ENCODE data around the gene ARSB.
"Not testable (repeated sequence)": the region's sequence is repeated elsewhere in the genome, so short reads cannot be mapped to it uniquely, and the experiment has no call there.

ARSB gene

DNA sequence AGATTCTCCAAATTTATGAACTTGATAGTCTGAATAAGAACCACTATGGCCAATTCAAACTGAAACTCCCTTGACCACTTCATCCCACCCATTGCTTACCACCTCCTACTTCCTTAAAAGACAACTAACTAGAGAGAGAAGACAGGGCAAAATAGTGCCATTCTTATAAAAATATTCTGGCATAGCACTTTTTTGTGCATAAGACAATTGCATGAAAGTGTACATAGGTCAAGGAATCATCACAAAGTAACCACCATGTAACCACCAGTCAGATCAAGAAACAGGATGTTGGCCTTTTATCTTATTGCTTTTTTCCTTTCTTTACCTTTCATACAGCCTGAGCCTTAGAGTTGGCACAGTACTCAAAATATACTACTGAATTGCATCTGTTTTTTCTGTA is 8.1 kb upstream of the ARSB start:
- no peak for DNase-seq

DNA sequence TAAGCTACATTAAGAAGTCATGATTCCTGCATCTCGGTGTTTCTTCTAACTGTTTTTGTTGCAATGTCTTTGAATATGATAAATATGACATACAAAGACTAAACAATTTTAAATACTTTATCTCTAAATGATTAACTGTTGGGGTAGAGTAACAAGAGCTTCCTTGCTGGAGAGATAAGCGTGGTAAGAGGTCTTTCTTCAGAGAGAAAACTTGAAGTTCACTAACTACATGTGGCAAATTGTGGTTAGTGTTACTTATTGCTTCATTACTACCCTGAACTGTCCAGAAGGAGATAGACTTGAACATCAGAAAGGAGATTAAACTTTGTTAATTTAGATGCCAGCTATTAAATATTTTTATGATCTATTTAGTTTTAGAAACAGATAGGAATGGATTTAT is 7.0 kb upstream of the ARSB start:
- DNase-seq: no peak

DNA sequence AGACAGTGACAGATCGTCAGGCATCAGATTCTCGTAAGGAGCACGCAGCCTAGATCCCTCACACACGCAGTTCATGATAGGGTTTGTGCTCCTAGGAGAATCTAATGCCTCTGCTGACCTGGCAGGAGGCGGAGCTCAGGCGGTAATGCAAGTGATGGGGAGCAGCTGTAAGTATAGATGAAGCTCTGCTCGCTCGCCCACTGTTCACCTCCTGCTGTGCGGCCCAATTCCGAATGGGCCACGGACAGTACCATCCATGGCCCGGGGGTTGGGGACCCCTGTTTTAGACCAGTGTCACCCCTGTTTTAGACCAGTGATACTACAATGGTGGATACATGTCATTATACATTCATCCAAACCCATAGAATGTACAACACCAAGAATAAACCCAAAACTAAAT is 4.0 kb upstream of the ARSB start:
- no peak for DNase-seq

DNA sequence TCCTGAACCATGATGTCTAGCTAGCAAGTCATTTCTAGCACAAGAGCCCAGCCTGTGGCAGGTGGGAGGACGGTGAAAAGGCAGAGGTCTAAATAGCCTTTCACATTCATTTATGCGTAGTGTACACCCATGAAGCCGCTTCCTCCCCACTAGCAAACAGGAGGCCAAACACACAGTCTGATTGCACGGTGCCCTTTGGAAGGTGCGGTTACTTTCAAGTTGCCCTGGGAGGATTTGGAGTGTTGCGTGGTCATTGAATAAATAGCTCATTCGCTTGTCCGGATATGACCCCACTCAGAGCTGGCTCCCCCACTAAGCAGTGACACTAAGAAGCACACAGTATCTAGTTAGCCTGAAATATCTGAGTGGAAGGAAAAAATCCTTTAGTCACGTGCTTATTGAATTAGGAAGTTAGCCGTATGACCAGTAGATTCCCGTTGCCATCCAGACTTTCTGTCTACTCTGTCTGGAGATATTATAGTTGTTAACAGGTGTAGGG is 664 bp upstream of the ARSB start:
- DNase-seq: peak; percentile 37

DNA sequence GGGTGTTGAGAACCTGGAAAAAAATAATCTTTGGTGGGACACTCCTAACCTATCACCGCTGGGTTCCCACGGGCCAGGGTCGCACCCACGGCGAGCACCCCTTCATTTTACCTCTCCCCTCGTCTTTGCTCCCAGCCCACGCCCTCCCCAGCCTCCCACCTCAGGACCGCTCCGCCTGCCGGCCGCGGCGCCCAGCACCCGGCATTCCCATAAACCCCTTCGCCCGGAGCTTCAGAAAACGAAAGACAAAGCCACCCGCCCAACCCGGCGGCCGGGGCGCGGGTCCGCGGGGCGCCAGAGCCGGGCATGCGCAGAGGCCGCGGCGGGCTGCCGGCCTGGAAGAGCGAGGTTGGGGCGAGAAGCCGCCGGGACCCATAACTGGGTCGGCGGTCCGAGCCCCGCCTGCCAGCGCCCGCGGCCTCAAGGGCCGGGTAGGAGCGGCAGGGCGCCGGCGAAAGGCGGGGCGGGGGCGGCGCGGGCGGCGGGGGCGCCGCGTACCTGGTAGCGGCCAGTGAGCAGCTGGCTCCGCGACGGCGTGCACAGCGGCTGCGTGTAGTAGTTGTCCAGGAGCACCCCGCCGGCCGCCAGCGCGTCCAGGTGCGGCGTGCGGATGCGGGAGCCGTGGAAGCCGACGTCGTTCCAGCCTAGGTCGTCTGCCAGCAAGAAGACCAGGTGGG is 533 bp downstream of the ARSB start:
- DNase-seq: peak; percentile 79

DNA sequence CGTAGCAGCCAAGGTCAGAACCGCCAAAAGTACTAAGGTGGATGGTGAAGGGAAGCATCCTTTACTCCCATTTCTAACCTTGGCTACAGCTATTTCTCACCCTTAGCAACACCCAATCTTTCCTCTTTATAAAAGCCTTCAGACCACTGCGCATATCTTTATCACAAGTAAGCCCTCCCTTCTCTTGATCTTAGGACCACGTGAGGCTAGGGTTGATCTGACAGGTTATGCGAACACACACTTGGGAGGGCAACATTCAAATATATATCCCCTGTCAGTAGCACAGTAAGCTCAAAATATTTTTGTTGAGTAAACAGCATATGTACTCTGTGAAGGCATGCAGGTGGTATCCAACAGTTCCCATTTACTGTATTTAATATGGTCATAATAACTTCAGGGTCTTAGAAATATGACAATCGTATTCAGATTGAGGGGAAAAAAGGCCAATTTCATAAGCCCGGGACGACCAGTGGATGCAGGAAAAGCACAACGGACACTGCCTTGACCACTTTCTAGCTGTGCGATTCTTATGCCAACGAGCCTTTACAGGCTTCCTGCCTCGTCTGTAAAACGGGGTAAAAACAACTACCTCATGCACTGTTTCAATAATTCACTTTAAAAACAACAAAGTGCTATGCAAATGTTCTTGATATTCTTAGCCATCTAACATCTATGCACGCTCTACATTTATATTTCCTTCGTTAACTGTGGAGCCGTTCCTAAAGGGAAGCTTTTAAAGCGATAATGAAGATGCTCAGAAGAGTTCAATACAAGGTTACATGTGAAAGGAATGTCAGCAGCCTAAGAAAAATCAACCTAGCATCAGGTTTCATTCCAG is 1.3 kb downstream of the ARSB start:
- no peak for DNase-seq

DNA sequence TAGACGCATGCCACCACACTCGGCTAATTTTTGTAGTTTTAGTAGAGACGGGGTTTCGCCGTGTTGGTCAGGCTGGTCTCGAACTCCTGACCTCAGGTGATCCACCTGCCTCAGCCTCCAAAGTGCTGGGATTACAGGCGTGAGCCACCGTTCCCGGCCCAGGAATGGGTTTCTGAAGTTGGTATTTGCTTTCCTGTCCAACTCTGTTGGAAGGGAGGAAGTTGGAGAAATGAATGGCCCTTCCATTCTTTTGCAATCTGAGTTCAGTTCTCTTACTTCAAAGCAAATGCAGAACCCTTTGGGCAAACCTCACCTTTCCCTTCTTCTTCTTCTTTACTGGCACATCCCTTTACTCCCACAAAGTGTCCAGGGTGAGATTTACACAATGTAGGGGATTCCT is 1.9 kb downstream of the ARSB start:
- DNase-seq: not testable (repeated sequence)

DNA sequence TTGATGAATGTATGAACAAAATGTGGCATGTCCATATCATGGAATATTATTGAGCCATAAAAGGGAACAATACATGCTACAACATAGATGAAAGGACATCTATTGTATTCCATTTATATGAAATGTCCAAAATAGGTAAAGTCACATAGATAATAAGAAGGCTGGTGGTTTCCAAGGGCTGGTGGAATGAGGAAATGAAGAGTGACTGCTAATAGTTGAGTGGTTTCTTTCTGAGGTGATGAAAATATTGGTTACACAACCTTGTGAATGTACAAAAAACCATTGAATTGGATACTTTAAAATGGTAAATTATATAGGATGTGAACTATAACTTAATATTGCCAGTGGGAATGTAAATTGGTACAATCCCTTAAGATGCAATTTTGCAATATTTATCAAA is 5.2 kb downstream of the ARSB start:
- DNase-seq: no peak

DNA sequence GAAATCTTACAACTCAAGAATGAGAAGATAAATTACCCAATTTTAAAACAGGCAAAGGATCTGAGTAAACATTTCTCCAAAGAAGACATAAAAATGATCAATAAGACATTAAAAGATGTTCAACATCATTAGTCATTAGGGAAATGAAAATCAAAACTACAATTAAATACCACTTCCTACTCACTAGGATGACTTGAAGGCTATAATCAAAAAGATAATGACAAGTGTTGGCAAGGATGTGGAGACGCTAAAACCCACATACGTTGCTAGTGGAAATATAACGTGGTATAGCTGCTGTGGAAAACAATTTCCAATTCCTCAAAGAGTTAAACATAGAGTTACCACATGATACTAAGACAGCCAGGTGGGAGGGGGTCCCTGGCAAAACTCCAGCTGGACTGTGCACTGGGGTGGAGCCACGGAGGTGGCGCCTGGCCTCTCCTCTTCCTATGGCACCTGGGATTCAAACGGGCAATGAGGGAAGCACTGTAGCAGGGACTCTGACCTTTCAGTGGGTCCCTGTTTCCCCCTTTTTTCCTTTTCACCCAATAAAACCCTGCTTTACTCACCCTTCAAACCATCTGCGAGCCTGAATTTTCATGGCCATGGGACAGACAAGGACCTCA is 5.9 kb downstream of the ARSB start:
- DNase-seq: no peak

DNA sequence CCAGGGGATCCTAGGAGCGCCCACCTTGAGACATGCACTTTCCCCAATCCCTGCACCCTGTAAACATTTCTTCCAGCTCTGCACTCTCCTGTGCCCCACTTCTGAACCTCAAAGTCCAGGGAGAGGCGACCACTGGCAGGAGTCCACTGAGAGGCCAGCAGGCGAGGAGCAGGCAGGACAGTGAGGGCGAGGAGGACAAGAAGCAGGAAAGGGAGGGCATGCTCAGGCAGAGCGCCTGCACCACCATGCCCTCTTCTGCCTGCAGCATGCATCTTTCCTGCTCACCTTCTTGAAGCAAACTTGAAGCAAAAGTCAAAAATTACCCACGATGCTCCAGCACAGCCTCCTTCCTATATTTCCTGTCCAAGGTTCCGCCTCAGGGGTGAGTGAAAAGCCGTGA is 10.1 kb downstream of the ARSB start:
- DNase-seq: no peak

DNA sequence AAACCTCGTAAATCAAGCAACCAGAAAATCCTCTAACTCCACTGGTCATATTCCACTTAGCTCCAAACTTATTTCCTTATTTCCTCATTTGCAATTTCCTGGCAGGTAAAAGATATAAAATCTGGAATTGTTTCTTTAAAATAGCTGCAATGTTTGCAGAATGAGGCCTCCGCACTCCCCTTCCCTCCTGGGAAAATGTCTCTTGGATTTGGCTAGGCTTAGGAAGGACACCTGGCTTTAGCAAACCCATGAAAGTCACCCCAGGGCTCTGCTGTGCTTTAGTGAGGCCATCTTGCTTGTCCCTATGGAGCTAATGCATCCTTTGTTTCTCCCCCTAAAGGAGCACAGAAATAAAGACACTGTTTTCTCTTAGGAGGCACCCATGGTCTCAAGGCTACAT is 10.5 kb downstream of the ARSB start:
- DNase-seq: no peak

DNA sequence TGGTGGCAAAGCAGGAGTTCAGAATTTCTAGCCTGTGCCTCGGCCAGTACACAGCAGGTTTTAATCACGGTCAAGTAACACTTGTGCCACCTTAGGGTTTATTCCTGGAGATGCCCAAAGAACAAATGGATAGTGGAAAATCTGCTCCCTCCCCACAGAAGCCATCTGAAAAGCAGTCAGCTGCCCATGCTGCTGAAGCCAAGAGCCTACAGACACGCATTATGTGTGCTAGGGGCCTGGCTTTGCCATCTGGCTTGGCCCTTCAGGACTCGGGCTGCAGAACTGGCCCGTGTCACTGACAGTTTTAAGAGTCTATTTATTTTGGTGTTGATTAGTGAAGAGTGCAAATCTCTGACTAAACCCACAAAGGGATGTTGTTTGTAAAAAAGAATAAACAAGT is 11.1 kb downstream of the ARSB start:
- DNase-seq: no peak

DNA sequence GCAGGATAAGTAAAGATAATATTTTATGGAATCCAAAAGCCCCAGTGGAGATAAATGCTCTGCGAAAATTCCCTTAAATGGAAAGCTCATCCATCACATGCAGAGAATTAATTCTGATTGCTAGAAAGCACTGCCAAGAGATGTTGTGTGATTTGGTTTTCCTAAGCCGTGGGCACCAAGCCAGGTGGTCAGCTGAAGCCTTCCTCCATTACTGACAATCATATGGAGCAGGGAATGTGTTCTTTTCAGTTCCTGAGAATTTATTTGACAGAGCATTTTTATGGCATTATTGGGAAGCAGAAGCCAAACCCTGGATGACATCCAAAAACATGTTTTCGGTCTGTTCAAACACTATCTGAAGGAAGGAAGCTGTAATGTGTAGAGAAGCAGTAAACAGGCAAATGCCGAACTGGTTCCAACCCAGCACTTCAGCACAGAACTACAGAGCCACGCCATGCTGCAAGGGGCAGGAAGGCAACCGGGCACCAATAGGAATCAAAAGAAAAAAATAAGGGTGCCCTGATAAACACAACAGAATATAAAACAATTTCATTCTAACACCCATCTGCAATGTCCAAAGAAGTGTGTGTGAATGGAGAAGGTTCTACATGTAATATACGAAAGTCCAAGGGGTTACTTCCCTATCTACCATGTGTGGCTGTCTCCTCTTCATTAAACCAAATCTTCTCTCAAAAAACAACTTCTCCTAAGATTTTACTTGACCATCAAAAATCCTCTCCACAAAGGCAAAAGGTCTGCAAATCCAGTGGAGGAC is 12.3 kb downstream of the ARSB start:
- peak; percentile 75 for DNase-seq

DNA sequence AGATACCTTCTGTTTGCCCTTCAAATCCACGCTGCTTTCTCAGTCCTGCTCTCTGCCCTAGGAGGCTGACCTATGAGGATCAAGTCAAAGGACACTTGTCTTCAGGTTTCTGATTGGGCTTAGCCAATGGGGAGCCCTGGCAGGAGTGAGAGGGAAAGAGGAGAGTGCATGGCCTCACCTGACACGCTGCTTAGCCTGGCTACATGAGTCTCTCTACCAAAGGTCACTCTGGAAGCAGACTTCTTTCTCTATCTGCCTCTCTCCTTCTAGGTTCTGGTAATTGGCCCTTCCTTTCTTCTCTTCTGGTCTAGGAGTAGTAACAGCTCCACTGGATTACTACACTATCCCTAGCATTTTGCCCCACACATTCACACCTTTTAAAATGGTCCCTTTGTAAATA is 13.1 kb downstream of the ARSB start:
- no peak for DNase-seq

DNA sequence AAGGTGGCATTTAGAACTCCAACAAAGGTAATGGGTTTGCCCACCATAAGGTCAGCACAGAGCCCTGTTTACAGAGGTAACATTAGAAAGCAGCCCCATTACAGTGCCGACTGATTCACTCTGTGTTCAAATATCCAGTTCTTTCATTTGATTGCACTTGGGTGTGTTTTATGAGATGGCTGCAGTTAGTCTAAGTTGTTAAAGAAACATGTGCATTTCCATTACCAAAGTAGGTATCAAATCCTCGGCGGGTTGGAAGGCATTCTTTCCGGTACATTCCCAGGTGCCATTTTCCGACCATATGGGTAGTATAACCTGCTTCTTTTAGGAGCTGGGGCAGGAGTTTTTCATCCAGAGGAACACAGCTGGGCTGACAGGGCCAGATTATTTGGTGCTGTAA is 16.3 kb downstream of the ARSB start:
- no peak for DNase-seq

DNA sequence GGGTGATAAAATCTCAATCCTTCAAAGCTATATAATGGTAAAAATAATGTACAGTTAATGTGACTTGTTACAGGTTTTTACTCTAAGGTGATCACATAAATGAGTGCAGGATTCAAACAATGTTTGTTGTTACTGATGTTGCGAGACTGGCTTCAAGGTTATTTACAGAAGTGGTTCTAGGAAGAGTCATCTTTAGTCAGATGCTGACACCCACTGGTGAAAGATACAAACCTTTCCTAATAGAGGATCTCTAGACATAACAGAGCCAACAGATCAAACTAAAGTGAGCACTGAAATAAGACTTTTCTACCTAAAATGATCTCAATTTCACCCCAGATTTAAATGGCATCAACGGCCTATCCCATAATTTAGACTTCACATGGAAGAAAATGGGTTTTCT is 20.2 kb downstream of the ARSB start:
- peak; percentile 42 for DNase-seq

DNA sequence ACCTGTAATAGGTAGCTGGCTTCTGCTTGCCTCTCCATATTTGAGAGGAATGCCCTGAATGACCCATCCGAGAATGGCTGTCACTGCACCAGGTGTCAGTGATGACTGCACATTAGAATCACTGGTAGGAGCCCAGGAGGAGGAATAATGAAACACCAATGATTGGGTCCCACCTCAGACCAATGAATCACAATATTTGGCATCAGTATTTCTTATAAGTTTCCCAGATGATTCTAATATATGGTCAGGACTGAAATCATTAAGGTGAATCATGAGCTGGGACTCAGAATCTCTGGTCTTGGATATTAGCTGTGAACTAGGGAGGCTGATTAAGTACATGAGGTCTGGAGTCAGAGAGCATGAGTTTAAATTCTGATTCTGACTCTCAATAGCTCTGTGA is 23.4 kb downstream of the ARSB start:
- DNase-seq: no peak

DNA sequence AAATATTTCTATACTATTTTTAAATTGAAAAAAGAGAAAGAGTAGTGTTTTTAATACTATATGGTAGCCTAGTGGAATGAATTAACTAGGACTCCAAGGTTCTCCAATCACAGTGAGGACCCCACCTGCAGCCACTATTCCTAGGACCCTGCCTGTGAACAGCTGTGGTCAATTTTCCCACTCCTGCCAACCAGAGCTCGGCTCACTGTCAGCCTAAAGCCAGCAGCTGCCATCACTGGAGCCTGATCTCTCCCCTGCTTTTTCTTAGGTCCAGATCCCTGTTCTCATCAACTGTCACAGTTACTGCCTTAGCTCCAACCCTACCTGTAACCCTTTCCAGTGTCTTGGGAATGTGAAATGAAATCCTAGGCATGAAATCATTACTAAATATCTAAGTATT is 25.3 kb downstream of the ARSB start:
- no peak for DNase-seq

DNA sequence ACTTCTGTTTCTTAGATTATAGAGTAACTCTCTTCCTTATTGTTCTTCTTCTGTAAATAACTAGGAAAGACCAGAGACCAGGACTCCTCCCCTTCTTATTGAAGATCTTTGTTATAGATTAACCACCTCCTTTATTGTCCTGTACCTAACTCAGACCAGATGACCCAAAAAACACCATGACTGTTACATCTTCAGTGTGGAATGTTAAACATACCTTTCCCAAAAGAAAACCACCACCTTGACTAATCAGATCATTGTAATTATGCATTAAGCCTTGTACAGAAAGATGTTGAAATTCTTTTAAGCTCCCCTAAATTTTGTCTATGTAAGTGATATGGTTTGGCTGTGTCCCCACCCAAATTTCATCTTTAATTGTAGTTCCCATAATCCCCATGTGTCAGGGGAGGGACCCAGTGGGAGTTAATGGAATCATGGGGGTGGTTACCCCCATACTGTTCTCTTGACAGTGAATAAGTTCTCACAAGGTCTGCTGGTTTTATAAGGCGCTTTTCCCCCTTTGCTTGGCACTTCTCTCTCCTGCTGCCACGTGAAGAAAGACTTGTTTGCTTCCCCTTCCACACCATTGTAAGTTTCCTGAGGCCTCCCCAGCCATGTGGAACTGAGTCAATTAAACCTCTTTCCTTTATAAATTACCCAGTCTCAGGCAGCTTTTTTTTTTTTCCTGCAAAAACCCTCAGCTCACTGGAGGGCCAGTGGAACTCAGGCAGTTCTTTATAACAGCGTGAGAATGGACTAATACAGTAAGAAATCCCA is 26.3 kb downstream of the ARSB start:
- no peak for DNase-seq

DNA sequence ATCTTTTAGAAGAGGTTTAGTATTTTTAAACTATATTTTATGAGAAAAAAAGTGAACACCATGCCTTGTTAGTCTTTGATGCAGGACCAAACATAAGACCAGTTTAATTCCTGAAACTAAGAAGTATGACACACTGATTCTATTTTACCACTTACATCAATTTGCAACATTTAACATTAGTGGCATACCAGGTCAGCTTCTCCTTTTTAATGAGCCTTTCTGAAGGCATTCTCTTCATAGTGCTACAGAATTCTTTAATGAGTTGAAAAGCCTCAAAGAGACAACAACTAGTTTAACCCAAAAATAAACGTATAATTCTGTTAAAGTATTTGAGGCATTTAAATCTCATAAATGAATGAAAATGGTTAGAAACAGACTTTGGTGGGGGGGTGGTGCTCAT is 28.2 kb downstream of the ARSB start:
- no peak for DNase-seq

DNA sequence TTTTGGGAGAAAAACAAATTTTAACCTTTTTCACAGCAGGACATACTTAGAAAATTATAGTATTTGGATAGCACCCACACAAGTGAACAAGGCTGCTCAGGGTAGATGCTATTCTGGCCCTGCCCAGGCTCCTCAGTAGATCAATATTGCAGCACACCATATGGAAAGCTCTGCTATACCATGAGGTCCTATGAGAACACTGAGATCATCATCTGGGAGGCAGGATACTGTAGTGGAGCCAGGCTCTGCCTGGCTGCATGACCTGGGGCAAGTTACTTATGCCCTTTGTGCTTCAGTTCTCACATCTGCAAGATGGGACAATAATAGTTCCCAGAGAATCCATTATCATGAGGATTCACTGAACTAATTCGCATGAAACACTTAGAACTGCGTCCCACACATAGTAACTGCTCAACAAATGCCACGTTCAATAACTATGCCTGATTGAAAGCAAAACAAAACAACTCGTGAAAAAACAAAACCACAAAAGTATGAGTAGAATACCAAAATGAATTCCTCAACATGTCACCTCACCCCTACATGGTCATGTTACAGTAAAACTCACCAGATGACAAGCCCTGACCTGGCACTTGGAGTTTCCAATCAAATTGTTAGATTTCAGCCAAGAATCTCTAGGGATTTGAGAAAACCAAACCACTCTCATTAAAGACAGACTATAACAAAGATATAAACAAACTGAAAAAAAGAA is 31.9 kb downstream of the ARSB start:
- no peak for DNase-seq

DNA sequence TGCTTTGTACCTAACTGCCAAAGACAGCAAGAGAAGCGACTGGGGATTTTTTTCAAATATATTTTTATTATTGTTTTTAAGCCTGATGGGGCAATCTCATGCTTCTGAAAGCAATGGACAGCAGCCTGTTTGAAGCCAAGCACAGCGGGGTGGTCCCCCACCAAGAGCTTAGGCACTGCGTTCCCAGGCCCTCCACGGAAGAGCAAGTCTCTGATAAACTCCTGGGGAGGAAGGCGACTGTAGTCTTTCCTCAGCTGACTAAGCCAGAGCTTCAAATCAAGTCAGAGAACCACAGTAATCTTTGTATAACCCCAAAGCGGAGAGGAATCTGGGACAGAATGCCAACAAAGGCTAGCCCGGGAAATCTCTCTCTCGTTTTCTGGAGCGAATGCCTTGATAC is 54.4 kb downstream of the ARSB start:
- no peak for DNase-seq

Measured in NCI-H1092 treated with DMSO at 0.1 percent for 48 hours (cell line).